Aorta (tissue), 5 donors: ENCODE results near the gene FBXO36. TPM values are rescaled to one million over a fixed set of nuclear protein-coding genes. Genes with fewer than 3 reads are reported as not detected.
"Not testable (repeated sequence)": the region's sequence is repeated elsewhere in the genome, so short reads cannot be mapped to it uniquely, and the experiment has no call there.

Source experiments
- ATAC-seq: fragments of 200-7000 bp; cut with Tn5 transposase; one replicate; pipeline ENCODE4 v1.9.1; 2022; ENCODE audit warnings: moderate library complexity; ENCODE audit not compliant: low FRiP score
- DNase-seq, 2 donors: peaks; one replicate each; pipeline ENCODE4 v3.0.0-alpha.2; 2020
- H3K27ac ChIP-seq, 2 donors: one replicate each; pipeline ENCODE4 v1.5.1; 2013; ENCODE audit warnings: low read length in 2 of 2, mild to moderate bottlenecking in 2 of 2, moderate library complexity in 2 of 2, control low read depth in 1 of 2, inconsistent platforms in 1 of 2, low read depth in 1 of 2
- H3K27me3 ChIP-seq, 2 donors: one replicate each; pipeline ENCODE4 v1.6.1; 2013; ENCODE audit warnings: control low read depth in 1 of 2, low read length in 1 of 2, mild to moderate bottlenecking in 1 of 2, moderate library complexity in 1 of 2; ENCODE audit not compliant: insufficient read depth in 2 of 2, control insufficient read depth in 1 of 2
- H3K36me3 ChIP-seq, 2 donors: one replicate each; pipeline ENCODE4 v1.6.1; 2013; ENCODE audit warnings: control low read depth in 1 of 2, low read length in 1 of 2, mild to moderate bottlenecking in 1 of 2; ENCODE audit not compliant: insufficient read depth in 2 of 2, control insufficient read depth in 1 of 2
- H3K4me1 ChIP-seq, 2 donors: one replicate each; pipeline ENCODE4 v1.6.1; 2013; ENCODE audit warnings: low read length in 2 of 2, control low read depth in 1 of 2, mild to moderate bottlenecking in 1 of 2, moderate library complexity in 1 of 2; ENCODE audit not compliant: insufficient read depth in 2 of 2, control insufficient read depth in 1 of 2
- H3K4me3 ChIP-seq, 2 donors: one replicate each; pipeline ENCODE4 v1.5.1; 2013; ENCODE audit warnings: low read length in 2 of 2, control low read depth in 1 of 2, mild to moderate bottlenecking in 1 of 2
- H3K9me3 ChIP-seq: one replicate; pipeline ENCODE4 v1.6.1; 2013; ENCODE audit warnings: mild to moderate bottlenecking, low read length; ENCODE audit not compliant: control insufficient read depth
- WGBS, 2 donors: extraction: QIAGEN DNeasy Blood & Tissue Kit; methylation state at CpG; one replicate each; pipeline ENCODE4 v1.1.7; 2013; 5-methylcytosine and 5-hydroxymethylcytosine counted together
- intact Hi-C, 2 donors: fragments of 100-400 bp; cut with DNase I; formaldehyde crosslinking; loops; one replicate each; pipeline versions ENCODE4 v1.14.2 to v1.15.0; 2022
- polyA plus RNA-seq, 2 donors: library from polyadenylated mRNA; stranded (reverse); fragments of 200-250 nt; gene quantifications; one replicate each; pipeline ENCODE4 v1.2.3, GENCODE V29; 2013
- total RNA-seq, 2 donors: library from RNA; stranded (reverse); fragmentation: NEBNext Ultra II Directional; extraction: Animal tissue kit (Norgen Biotek cat#: 25700); gene quantifications; one replicate each; pipeline ENCODE4 v1.2.1, GENCODE V29; 2021
- donor health status: healthy with polysubstance abuse.
- donor health status: Bipolar disorder and iron deficiency.
- donor health status: DM: no; HTN: no; CAD: no.
- donor health status: DM: no; HTN: no; CAD: no.
- donor health status: DM: yes; HTN: yes; CAD: no.

The FBXO36 gene
- total and polyA plus RNA-seq, 4 donors, result 1.3 to 2.2 (median 1.7) TPM

DNA sequence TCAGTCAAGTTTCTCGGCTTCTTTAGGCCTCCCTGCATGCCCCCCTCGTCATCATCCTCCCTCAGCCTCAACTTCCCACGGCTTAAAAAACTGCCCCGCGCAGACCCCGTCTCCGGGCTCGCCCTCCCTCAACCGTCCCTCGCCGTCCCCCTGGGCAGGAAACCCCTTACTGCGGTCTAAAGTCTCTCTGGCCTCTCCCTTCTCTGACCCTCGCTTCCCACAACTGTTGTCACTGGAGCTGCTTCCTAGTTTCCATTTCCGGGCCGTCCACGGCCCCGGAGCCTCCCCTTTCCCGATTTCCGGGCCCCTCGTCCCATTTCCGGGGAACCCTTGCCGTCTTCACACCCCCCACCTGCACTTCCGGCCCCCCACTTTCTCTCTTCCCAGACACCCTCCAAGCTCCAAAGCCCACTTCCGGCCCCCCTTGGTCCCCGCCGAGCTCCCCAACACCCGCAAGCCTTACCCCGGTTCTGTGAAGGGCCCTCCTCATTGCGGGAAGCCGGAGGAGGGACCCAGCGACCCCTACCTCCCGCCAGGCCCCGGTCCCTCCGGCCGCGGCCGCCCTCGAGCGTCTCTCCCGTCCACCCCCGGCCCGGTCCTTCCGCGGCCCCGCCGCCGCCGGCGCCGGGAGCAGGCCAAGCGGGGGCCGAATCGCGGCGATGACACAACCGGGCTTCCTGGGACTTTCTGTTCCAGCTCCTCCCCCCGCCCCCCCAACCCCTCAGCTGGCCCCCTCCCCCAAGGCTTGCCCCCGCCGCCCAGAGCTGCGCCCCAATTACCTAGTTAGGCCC lies 1.0 kb upstream of the FBXO36 start:
- H3K27me3 ChIP-seq, result no peaks in the 10 kb centered on the region
- peak overlapping the region; percentile 62 to 87 for H3K4me3 ChIP-seq
- DNase-seq (peak; percentile 78 to 88), ATAC-seq (peak; percentile 66)
- peak overlapping the region; percentile 92 to 97 for H3K27ac ChIP-seq
- peaks cover 0 to 2% of the 10 kb centered on the region in 2 donors for H3K4me1 ChIP-seq
- no peaks in the 10 kb centered on the region for H3K9me3 ChIP-seq
- intact Hi-C loops, result loop anchor here (5.0 kb wide), 2 partner anchors 119 to 139 kb away; no protein-coding TSS in a partner anchor
- 0 to 1% methylated on average over 59 to 60 of the region's 60 CpGs for WGBS, 2 donors
- peaks cover 0 to 2% of the 10 kb centered on the region in 2 donors for H3K36me3 ChIP-seq

DNA sequence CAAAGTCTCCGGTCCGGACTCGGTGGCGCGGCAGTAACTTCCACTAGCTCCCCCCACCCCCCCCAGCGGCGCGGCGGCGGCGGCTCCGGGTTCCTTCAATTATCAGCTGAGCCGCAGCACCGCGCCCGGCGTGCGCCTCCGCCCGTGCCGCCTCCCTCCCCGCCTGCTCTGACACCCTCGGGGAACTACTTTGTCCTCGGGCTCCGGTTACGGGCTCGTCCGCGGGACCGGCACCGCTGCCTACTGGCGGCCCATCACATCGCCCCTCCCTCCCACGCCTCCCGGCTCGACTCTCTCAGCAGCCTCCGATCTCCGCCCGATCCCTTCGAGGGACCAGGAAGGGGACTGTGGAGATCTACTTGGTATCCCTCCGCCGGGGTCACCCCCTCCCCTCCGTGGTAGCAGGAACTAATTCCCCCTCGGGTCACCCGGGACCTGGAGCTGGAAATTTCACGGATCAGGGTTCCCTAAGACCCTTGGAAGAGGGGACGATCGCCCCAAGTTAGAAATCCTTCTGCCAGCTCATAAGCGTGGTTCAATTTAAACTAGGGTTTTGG lies 333 bp upstream of the FBXO36 start, which contains the start of gene TRIP12:
Gene TRIP12 (minus strand): TSS at position 118 of the 557 bp plus-strand sequence. CDS start 41,930 bp downstream, outside the sequence.
- DNase-seq, result peak; percentile 95 to 96
- peak; percentile 95 for ATAC-seq
- no peaks in the 10 kb centered on the region for H3K9me3 ChIP-seq
- no peaks in the 10 kb centered on the region for H3K27me3 ChIP-seq
- H3K4me3 ChIP-seq, result peak within 1 kb of the TSS; percentile 62 to 87
- peaks cover 0 to 2% of the 10 kb centered on the region in 2 donors for H3K4me1 ChIP-seq
- H3K27ac ChIP-seq, result peak within 1 kb of the TSS; percentile 92 to 97
- H3K36me3 ChIP-seq, result peaks cover 0 to 2% of the 10 kb centered on the region in 2 donors
- WGBS, 2 donors, result 1 to 2% methylated on average over 42 to 49 of the region's 49 CpGs
- intact Hi-C loops, result loop anchor here (5.0 kb wide), 2 partner anchors 120 to 140 kb away; no protein-coding TSS in a partner anchor

DNA sequence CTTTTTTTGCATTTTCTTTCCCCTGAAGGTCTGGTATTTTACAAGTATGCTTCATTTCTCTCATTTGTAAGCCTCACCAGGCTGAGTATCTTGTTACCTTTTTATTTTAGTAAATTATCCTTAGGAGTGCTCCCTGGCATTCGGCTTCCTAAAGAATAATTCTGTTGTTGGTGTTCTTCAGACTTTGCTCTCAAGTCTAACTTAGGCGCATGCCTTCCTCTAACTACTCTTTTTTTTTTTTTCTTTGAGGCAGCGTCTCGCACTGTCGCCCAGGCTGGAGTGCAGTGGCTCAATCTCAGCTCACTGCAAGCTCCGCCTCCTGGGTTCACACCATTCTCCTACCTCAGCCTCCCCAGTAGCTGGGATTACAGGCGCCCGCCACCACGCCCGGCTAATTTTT lies 2.2 kb downstream of the FBXO36 start:
- H3K9me3 ChIP-seq, H3K4me1 ChIP-seq, H3K27ac ChIP-seq, H3K36me3 ChIP-seq, H3K27me3 ChIP-seq, H3K4me3 ChIP-seq, ATAC-seq, DNase-seq: not testable (repeated sequence)
- WGBS, 2 donors, result 95 to 98% methylated on average over 10 of the region's 10 CpGs
- intact Hi-C loops, result loop anchor here (5.0 kb wide), 2 partner anchors 122 to 142 kb away; no protein-coding TSS in a partner anchor

DNA sequence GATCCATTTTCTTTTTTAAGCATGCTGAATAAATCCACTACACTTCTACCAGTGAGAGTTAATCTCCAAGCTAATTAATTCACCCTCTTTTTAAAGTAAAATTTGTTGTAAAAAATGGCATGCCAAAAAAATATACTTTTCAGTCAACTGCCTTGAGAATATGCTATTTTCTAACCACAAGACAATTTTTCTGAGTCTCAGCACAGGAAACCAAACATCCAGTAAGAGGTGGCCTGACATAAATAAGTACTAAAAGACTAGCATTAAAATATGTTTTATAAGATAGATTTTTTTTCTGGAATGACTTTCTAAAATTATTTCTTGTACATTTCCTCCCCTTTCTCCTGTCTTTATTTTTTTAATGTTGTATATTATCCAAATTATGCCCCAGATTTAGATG lies 2.9 kb downstream of the FBXO36 start:
- H3K4me3 ChIP-seq, result no peak overlapping the region
- ATAC-seq, result no peak
- H3K4me1 ChIP-seq, result peaks cover 0 to 2% of the 10 kb centered on the region in 2 donors
- no peaks in the 10 kb centered on the region for H3K36me3 ChIP-seq
- intact Hi-C loops, result no loop called here
- no peaks in the 10 kb centered on the region for H3K9me3 ChIP-seq
- no peaks in the 10 kb centered on the region for H3K27me3 ChIP-seq
- no peak for DNase-seq
- no peak overlapping the region for H3K27ac ChIP-seq

DNA sequence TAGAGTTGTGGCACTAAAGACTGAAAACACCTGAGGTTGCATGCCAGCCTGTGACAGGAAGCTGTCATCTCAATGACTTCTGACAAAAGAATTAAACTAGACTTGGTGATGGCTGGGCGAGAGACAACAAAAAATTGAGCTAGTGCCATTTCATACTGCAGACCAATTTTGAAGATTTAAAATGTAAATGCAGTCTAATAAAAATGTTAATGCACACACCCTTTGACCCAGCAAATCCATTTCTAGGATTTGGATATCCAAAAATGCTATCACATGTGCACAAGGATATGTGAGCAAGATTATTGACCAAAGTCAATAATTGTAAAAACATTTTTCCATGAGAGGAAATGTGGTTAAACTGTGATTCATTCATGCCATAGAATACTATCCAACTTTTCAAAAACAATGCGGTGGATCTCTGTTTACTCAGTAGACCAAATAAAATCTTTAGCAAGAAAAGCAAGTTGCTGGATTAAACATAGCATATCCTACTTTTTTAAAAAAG lies 5.6 kb downstream of the FBXO36 start:
- intact Hi-C loops, result no loop called here

GRCh38 chr2:229930656-229931055 lies 8.4 kb downstream of the FBXO36 start:
- no peak overlapping the region for H3K27ac ChIP-seq
- H3K4me1 ChIP-seq, result no peaks in the 10 kb centered on the region
- WGBS, 2 donors, result 90 to 92% methylated on average over 7 of the region's 7 CpGs
- DNase-seq (peak in 1 of 2 donors; percentile 44), ATAC-seq (no peak)
- no peaks in the 10 kb centered on the region for H3K9me3 ChIP-seq
- intact Hi-C loops, result no loop called here
- no peaks in the 10 kb centered on the region for H3K36me3 ChIP-seq
- H3K27me3 ChIP-seq, result no peaks in the 10 kb centered on the region
- no peak overlapping the region for H3K4me3 ChIP-seq

More for the DNA sequence above, 5.6 kb downstream of the FBXO36 start:
- H3K27me3 ChIP-seq, result no peaks in the 10 kb centered on the region
- H3K36me3 ChIP-seq, result no peaks in the 10 kb centered on the region
- no peaks in the 10 kb centered on the region for H3K9me3 ChIP-seq
- no peak for DNase-seq
- H3K4me3 ChIP-seq, result no peak overlapping the region
- 81% methylated on average over 2 of the region's 2 CpGs for WGBS, 2 donors
- H3K27ac ChIP-seq, result no peak overlapping the region
- peaks cover 0 to 2% of the 10 kb centered on the region in 2 donors for H3K4me1 ChIP-seq
- ATAC-seq, result no peak

GRCh38 chr2:229931241-229931640 lies 8.9 kb downstream of the FBXO36 start:
- ATAC-seq (no peak), DNase-seq (no peak)
- Histone ChIP-seq H3K4me1 (no peaks in the 10 kb centered on the region), H3K27ac (no peak overlapping the region), H3K9me3 (no peaks in the 10 kb centered on the region), H3K27me3 (no peaks in the 10 kb centered on the region), H3K4me3 (no peak overlapping the region), H3K36me3 (no peaks in the 10 kb centered on the region)
- WGBS, 2 donors, result 94 to 96% methylated on average over 5 of the region's 5 CpGs
- intact Hi-C loops, result no loop called here

- ATAC-seq (no peak), DNase-seq (peak in 1 of 2 donors; percentile 15)
- Histone ChIP-seq H3K4me1 (no peaks in the 10 kb centered on the region), H3K4me3 (no peak overlapping the region), H3K27ac (no peak overlapping the region), H3K9me3 (no peaks in the 10 kb centered on the region), H3K27me3 (no peaks in the 10 kb centered on the region), H3K36me3 (no peaks in the 10 kb centered on the region)
- intact Hi-C loops, result no loop called here
- WGBS, 2 donors, result 86 to 93% methylated on average over 4 of the region's 4 CpGs
Measured at GRCh38 chr2:229937537-229937936, 15.2 kb downstream of the FBXO36 start.
